K562 (cell line): Measurements from ENCODE around the gene HCAR1. TPM values are rescaled to one million over a fixed set of nuclear protein-coding genes. Genes with fewer than 3 reads are reported as not detected.

Source experiments
- AFF1 ChIP-seq, 2 experiments: fragments of 450-650 bp; IDR thresholded peaks; 2 replicates each; pipeline ENCODE4 v1.6.1; 2018; ENCODE audit warnings: mild to moderate bottlenecking in 2 of 2, low read depth in 1 of 2; ENCODE audit not compliant: partially characterized antibody in 2 of 2
- CUX1 ChIP-seq: fragments of 200-800 bp; sonication (Bioruptor generic); IDR thresholded peaks from 2 replicates; pipeline ENCODE4 v1.6.1; 2016; ENCODE audit warnings: missing genetic modification characterization, missing compliant biosample characterization
- RBM39 ChIP-seq: fragments of 200-400 bp; formaldehyde crosslinking; optimal IDR thresholded peaks from 2 replicates; pipeline ENCODE3; 2018; ENCODE audit warnings: low read depth, low read length
- SAP30 ChIP-seq: fragments of 200-600 bp; sonication (generic); IDR thresholded peaks from 2 replicates; pipeline ENCODE4 v1.6.1; 2012; ENCODE audit warnings: borderline replicate concordance, low read depth, mild to moderate bottlenecking, moderate library complexity, low read length, control low read depth, inconsistent platforms; ENCODE audit not compliant: insufficient read depth, poor library complexity, severe bottlenecking
- TARDBP ChIP-seq: fragments of 450-650 bp; IDR thresholded peaks from 2 replicates; pipeline ENCODE4 v1.6.1; 2016
- ZBTB40 ChIP-seq, 2 experiments: fragments of 450-650 bp in 1 of 2; sonication (generic) in 1 of 2; formaldehyde crosslinking in 1 of 2; IDR thresholded peaks; 2 replicates each; pipeline versions ENCODE4 v1.7.1 to v1.9.0; 2016 to 2022; ENCODE audit warnings: inconsistent platforms in 1 of 2, mild to moderate bottlenecking in 1 of 2, missing genetic modification reagents in 1 of 2
- polyA plus RNA-seq, 8 experiments: library from polyadenylated mRNA; depleted of rRNA in 4 of 8; stranded (reverse) in 5 of 8; unstranded in 3 of 8; fragments of >200 nt; fragmentation: Nextera tagmentation in 2 of 8; fragmentation: Illumina TruSeq in 1 of 8; extraction: Ambion mirVana in 2 of 8; extraction: Trizol in 1 of 8; gene quantifications; 2 replicates each; pipeline versions ENCODE4 v1.2.1 to v1.2.3, GENCODE V29; 2011 to 2014; ENCODE audit warnings: inconsistent platforms in 1 of 8, missing spikeins in 1 of 8
- total RNA-seq, 7 experiments: library from RNA; depleted of rRNA in 6 of 7; stranded (reverse); fragments of >200 nt in 6 of 7; fragmentation: Illumina TruSeq in 2 of 7; extraction: Trizol in 2 of 7; gene quantifications; 2 replicates each; pipeline versions ENCODE4 v1.2.1 to v1.2.3, GENCODE V29; 2011 to 2021; ENCODE audit warnings: low replicate concordance in 1 of 7

The HCAR1 gene
- total and polyA plus RNA-seq, 9 of the 15 experiments (the other 6 are each of a cell fraction or from before 2014, with no cell fraction given), result not detected

- TF ChIP-seq SAP30 (no peak), CUX1 (CRISPR knock-in tag) (no peak), RBM39 (no peak), ZBTB40 (IDR thresholded peaks at IDR 0.05) (no peak), ZBTB40 (CRISPR knock-in tag; IDR thresholded peaks at IDR 0.05) (no peak), AFF1 (IDR thresholded peaks at IDR 0.05; ENCODE audit: low read depth in 1 of 2, partially characterized antibody in 2 of 2) (no peak), TARDBP (no peak)
Observed at GRCh38 chr12:122726080-122726558, 4.5 kb downstream of the HCAR1 start (continued).
